GM12864 (cell line): ENCODE results near the gene TRMT44.
A peak's percentile ranks its signal among the peaks of the same experiment; 100 is the strongest.
"Not testable (repeated sequence)": the region's sequence is repeated elsewhere in the genome, so short reads cannot be mapped to it uniquely, and the experiment has no call there.

ENCODE experiments used
- DNase-seq: peaks from one replicate; pipeline ENCODE4 v3.0.0-alpha.2; 2011; ENCODE audit warnings: low read depth
- H3K4me3 ChIP-seq: 2 replicates; pipeline ENCODE4 v1.5.1; 2011; ENCODE audit warnings: mild to moderate bottlenecking, low read depth, low read length, control low read depth
- TF ChIP-seq, protein P1 (sequence below): IDR thresholded peaks from 2 replicates; pipeline ENCODE4 v1.5.1; 2011; ENCODE audit warnings: low read depth, mild to moderate bottlenecking, moderate library complexity, low read length, control low read depth, inconsistent platforms; ENCODE audit errors: missing control alignments

Gene TRMT44

DNA sequence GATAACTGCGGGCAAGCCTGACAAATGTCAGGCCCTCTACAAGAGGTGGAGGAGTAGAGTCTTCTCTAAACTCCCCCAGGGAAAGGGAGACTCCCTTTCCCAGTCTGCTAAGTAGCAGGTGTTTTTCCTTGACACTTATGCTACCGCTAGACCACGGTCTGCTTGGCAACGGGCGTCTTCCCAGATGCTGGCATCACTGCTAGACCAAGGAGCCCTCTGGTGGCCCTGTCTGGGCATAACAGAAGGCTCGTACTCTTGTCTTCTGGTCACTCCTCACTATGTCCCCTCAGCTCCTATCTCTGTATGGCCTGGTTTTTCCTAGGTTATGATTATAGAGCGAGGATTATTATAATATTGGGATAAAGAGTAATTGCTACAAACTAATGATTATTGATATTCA lies 33.7 kb upstream of the TRMT44 start:
- TF ChIP-seq, protein P1, sequence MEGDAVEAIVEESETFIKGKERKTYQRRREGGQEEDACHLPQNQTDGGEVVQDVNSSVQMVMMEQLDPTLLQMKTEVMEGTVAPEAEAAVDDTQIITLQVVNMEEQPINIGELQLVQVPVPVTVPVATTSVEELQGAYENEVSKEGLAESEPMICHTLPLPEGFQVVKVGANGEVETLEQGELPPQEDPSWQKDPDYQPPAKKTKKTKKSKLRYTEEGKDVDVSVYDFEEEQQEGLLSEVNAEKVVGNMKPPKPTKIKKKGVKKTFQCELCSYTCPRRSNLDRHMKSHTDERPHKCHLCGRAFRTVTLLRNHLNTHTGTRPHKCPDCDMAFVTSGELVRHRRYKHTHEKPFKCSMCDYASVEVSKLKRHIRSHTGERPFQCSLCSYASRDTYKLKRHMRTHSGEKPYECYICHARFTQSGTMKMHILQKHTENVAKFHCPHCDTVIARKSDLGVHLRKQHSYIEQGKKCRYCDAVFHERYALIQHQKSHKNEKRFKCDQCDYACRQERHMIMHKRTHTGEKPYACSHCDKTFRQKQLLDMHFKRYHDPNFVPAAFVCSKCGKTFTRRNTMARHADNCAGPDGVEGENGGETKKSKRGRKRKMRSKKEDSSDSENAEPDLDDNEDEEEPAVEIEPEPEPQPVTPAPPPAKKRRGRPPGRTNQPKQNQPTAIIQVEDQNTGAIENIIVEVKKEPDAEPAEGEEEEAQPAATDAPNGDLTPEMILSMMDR = peak; percentile 40
- not testable (repeated sequence) for DNase-seq

DNA sequence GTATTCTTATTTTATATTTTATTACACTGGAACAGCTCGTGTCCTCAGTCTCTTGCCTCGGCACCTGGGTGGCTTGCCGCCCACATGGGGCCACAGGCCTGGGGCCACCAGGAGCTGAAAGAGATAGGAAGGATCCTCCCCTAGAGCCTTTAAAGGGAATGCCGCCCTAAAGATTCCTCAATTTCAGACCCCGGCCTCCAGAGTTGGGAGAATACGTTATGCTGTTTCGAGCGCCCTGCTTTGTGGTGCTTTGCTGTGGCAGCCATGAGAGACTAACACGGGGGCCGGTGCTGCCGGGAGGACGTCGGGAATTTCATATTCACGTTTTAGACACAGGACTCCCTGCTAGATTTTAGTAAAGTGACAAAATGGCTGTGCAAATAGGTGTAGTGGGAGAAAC lies 33.3 kb upstream of the TRMT44 start:
- DNase-seq = no peak
- TF ChIP-seq, protein P1 = no peak
- H3K4me3 ChIP-seq = no peak overlapping the region

More for the DNA sequence above, 33.7 kb upstream of the TRMT44 start:
- not testable (repeated sequence) for H3K4me3 ChIP-seq

DNA sequence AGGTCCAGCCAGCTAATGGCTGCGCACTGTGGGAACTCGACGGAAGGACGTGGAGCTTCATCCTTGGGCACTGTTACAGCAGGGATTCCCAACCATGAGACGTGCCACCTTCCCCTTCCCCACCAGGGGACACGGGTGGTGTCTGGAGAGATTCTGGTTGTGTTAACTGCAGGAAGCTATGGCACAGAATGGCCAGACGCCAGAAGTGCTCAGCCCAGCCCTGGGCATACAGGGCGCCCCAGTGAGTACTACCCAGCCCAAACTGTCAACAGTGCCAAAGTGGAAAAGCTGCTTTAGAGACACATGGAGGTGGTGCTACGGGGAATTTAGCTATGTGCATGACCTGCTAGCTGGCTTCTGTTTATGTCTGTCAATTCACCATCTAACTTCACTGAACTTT lies 32.8 kb upstream of the TRMT44 start:
- TF ChIP-seq, protein P1 = no peak
- DNase-seq = no peak

DNA sequence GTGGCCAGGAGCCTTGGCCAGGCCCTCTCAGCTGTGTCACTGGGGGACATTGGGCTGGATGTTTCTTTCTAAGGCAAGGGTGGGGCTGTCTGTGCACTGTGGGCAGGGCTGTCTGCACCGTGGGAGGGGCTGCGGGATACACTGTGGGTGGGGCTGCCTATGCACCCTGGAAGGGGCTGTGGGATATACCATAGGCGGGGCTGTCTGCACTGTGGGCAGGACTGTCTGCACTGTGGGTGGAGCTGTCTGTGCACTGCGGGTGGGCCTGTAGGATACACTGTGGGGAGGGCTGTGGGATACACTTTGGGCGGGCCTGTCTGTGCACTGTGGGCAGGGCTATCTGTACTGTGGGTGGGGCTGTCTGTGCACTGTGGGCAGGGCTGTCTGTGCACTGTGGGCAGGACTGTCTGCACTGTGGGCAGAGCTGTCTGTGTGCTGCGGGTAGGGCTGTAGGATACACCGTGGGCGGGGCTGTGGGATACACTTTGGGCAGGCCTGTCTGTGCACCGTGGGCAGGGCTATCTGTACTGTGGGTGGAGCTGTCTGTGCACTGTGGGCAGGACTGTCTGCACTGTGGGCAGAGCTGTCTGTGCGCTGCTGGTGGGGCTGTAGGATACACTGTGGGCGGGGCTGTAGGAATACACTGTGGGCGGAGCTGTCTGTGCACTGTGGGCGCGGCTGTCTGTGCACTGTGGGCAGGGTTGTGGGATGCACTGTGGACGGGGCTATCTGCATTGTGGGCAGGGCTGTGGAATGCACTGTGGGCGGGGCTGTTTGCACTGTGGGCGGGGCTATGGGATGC lies 31.1 kb upstream of the TRMT44 start:
- no peak for DNase-seq
- TF ChIP-seq, protein P1 = no peak
- H3K4me3 ChIP-seq = no peak overlapping the region

More for the DNA sequence above, 32.8 kb upstream of the TRMT44 start:
- no peak overlapping the region for H3K4me3 ChIP-seq

DNA sequence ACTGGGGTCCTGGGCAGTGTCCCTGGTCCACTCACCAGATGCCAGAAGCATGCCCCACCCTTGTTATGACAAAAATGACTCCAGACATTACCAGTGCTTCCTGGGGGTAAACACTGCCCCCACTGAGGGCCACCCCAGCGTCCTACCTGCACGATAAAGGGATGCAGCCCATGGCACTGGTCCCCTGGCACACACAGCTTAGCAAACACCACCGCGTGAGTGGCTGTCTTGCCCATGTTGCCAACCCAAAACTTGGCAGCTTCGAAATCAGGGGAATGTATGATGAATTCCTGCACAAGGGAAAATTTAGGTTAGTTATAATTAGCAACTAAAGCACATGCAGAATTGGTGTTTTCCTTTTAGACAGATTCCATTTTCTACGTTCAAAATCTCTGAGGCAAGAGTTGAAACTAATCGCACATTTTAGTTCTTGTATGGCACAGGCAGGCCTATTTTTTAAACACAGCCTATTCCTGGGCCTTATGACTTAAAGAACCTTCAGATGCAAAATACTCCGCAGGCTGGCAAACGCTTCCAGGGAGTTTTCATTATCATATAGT lies 30.4 kb upstream of the TRMT44 start:
- no peak overlapping the region for H3K4me3 ChIP-seq
- TF ChIP-seq, protein P1 = no peak
- DNase-seq = no peak

DNA sequence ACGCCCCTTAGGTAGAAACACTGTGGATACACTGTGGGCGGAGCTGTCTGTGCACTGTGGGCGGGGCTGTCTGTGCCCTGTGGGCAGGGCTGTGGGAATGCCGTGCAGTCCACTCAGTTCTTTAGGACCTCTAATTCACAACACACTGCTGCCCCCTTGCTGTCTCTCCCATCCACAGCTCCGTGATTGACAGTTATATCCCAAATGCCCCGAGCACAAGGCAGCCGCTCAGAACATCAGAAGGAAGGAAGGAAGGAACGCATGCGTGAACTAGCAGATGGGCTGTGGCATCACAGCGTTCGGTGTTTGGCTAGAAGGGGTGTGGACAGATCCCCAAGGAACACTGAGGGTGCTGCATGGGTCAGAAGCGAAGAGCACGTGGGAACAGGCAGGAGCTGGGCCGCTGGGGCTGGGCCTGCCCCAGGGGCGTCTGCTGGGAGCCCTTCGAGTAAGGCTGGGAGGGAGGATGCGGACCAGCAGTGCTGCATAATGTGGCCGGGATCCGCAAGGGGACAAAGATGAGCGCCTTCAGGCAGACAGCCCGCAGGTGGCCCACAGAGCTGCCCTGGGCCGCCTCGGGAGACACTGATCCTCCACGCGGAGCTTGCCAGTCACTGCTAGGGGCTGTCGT lies 29.8 kb upstream of the TRMT44 start:
- DNase-seq = no peak
- TF ChIP-seq, protein P1 = no peak
- no peak overlapping the region for H3K4me3 ChIP-seq
